CD1c-positive myeloid dendritic cell (primary cell): ENCODE results near the gene STAP2.

Experiments
- DNase-seq: peaks from one replicate; pipeline ENCODE4 v3.0.0-alpha.2; 2016; ENCODE audit errors: extremely low spot score

The STAP2 gene

DNA sequence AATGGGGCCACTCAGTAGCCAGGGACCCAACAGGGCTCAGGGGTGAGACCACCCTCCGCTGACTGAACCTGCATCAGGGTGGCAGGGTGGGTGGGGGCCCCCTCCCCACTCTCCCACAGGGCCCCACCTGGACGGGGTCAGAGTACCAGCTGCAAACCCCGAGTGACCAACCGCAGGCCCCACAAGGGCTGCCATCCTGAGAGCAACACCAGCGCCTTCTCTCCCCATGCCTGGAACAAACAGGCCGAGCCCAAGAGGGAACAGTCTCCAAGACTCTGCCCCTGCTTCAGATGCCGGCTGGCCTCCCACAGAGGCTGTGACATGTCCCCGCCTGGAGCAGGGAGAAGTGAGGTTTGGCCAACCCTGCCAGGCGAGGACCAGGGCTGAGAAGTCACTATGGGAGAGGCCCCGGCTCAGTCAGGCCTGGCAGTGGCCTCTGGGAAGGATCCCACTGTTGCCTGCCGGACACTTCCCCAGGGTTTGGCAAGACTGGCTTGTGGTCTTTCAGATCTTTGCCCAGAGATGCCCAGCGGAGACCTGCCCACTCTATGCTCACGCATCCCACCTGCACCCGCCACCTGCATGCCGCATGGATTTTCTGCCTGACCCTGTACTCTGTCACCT lies 31.9 kb upstream of the STAP2 start:
- DNase-seq, result peak; percentile 41

DNA sequence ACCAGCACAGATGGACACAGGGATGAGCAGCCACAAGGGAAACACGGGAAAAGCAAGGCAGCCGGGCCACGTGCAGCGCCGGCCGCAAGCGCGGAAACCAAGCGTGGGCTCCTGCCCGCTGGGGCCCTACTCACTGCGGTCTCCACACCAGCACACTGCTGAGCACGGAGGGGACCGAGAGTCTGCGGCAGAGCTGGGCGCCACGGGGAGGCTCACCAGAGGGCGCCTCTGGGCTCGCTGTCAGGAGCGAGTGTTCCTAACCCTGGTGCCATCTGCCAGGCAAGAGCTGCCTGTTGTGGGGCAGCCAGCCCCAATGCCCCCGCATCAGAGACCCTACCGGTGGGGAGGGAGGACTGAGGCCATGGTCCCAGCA lies 31.2 kb upstream of the STAP2 start:
- DNase-seq, result peak; percentile 90

DNA sequence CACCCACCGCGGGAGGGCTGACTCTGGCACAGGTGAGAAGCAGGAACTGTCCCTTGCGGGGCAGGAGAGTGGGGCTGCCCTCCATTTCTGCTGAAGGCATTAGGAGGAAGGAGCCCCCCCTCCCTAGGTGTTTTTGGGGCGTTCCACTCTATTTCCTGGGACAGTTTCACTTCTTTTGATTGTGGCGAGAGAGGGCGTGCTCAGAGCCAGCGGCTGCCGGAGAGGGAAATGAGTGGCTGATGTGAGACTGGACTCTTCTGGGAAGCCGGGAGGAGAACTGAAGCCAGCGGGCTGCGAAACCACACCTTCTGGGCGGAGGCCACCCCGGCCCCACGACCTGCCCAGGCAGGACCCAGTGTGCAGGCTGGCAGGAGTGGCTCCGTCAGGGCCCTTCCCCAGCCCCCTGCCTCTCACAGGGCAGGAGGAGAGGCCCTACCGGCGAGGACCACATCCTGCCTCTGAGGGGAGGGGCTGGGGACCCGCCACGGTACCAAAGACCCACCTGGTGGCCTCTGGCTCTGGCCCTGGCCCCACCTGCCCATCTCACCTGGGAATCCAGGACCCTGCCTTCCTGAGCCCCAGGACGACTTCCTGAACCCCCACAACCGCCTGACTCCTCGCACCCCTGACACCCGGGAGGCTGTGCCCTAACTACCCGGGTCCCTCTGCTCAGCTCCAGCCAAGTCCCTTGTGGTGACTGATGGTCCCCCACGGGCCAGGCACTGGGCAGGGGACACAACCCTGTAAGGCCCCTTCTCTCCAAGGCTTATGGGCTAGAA lies 30.7 kb upstream of the STAP2 start:
- peak; percentile 94 for DNase-seq

DNA sequence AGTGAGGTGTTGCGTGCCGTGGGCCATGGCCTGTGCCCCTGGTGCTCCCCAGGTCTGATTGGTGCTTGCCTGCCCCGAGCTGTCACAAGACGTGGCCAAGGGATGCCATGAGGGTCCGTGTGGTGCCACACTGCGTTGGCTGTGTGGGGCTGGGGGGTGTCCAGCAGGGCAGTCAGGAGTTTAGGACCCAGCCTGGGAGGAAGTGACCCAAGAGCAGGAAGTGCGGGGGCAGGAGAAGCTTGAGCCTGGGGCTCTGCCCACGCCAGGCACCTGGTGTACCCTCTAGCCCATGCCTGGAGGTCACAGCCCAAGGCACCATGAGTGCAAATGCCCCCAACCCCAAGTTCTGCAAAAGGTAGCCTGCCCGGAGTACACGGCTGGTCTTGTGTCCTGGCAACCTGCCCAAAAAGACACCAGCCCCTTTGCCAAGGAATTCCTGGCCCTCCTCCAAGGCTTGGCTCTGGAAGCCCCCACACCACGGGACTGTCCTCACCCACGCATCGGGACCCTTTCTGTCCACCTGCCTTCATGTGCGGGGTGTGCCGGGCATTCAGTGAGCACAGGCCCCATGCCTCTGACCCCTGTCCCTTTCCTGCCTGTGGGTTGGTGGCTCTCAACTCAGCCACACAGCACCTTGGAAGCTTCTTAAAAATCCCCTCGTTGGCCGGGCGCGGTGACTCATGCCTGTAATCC lies 29.6 kb upstream of the STAP2 start:
- peak; percentile 73 for DNase-seq

DNA sequence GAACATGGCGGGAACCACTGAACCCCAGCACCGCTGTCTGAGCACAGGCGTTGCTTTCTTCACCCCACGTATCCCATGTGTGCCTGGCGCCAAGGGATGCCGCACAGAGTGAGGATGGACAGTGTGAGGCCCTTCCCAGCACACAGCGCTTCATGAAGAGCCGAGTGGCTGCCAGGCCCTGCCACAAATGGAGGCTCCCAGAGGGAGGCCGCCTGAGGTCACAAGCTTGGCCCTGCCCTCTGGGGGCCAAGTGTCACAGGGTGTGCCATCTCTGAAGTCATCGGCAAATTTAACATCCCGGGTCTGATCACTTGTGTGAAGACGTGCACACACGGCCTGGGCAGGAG lies 29.1 kb upstream of the STAP2 start:
- no peak for DNase-seq

DNA sequence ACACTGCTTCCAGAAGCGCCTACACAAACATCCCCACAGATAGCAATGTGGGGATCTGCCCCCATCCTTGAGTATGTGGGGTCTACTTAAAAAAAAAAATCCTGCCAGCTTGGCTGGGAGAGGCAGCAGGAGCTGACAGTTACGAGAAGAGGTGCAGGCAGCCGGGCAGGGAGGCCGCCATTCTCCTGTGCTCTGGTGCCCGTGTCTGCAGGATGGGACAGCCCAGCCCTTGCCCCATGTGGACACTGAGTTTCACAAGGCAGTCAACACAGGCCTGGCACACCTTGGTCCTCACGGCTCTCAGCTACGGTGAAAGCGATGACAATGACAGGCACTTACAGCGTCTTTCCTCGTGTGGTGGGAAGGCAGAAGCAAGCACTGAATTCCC lies 28.7 kb upstream of the STAP2 start:
- DNase-seq, result no peak

DNA sequence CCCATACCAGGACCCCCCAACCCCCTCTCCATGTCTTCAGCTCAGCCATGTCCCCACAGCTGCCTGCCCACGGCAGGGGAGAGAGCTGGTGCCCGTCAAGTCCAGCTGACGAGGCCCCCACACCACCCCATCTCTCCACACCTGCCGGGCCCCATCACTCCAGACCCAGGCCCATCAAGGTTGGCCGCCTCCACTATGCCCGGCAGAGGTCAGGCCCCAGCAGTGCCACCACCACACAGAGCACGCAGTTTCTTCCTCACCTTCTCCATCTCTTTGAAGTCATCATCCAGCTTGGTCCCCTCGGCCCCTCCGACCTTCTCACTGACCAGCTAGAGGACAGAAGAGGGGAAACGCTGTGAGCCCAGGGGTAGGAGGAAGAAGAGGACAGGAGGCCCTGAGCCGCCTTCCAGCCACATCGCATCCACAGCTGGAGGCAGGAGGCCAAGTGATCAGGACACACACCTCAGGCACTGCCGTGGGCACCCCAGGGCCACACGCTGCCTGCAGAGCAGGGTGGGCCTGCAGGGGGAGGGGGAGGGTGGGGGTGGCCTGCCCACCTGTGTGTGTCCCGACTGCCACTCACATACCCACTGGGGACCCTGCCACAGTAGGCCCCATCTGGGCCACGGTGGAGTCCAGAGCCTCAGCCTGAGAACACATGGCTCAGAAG lies 28.2 kb upstream of the STAP2 start:
- no peak for DNase-seq

DNA sequence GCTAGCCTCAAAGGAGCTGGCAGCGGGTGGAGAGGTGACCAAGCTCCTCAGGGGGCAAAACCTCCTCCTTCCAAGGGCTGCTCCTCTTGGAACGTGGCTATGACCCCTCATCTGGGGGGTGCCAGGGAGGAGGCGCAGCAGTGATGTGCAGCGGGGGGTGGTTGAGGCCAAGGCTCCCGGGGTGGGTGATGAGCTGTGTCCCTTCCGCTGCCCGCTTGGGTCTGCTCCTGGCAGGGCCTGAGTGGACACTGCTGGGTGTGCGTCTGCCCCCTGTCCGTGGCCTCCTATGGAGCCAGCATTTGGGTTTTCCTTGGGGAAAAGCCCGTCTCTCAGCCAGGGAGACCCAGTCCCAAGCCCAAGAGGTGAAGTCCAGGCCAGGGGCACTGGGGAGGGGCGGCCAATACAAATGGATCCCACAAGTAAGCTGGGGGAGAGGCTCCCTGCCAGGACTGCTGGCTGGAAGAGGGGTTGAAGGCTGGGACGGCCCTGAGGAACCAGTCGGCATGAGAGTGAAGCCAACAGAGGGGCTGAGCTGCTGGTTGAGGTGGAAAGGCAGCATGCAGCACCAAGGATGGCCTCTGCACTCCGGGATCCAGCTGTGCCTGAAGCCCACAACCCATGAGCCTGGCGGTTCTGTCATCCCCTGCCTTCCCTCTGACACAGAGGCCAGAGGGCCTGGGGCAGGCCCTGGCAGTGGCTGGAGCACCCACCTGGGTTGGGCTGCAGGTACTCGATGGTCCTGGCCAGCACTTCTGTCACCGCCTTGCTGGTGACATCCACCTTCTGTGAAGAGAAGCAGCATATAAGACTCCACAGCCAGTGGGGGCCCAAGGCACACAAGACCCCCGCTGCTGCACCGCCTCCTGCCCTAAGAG lies 27.4 kb upstream of the STAP2 start:
- DNase-seq, result no peak

DNA sequence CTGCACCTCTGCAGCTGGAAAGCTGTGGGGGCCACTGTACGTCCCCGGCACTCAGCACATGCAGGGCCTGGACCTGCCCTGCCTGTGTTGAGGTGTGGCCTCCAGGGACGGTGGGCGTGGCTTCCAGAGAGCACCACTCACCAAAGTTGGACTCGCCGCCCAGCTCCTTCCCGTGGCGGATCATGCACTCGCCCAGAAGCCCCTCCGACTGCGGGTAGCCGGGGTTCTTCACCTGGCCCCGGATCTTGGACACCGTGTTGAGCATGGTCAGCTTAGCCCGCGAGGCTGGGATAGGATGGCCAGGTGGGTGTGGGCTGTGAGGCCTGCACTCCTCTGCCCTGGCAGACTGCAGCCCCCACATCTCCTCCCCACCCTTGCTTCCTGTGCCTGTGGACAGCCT lies 26.7 kb upstream of the STAP2 start:
- DNase-seq, result no peak

DNA sequence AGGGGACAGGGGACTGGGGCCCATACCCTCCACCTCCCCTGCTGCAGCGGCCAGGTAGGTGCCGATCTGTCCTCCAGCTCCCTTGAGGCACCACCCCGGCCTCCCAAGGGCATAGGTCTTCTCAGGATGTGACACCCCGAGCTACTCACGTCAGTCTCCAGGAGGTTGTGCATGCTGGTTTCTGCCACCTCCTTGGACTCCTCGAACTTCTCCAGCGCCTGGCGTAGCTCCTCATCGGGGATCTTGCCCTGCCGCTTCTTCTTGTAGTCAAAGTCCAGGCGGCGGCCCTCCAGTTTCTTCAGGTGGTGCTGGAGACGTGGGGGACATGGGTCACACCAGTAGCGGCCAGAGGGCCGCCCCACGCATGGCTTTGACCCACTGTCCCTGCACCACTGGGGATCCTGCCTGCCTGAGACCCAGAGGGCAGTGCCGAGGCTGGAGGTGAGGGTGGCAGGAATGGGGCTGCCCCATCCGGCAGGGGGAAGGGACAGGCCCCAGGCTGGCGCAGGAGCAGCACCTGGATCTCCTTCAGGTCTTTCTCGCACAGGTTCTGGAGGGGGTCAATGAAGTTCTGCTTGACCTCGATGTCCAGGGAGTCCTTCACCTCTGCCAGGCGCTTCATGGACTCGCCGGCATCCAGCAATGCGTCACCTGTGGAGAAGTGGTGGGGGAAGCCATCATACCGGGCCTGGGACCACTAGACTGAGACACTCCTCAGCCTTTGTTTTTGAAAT lies 25.1 kb upstream of the STAP2 start:
- no peak for DNase-seq

DNA sequence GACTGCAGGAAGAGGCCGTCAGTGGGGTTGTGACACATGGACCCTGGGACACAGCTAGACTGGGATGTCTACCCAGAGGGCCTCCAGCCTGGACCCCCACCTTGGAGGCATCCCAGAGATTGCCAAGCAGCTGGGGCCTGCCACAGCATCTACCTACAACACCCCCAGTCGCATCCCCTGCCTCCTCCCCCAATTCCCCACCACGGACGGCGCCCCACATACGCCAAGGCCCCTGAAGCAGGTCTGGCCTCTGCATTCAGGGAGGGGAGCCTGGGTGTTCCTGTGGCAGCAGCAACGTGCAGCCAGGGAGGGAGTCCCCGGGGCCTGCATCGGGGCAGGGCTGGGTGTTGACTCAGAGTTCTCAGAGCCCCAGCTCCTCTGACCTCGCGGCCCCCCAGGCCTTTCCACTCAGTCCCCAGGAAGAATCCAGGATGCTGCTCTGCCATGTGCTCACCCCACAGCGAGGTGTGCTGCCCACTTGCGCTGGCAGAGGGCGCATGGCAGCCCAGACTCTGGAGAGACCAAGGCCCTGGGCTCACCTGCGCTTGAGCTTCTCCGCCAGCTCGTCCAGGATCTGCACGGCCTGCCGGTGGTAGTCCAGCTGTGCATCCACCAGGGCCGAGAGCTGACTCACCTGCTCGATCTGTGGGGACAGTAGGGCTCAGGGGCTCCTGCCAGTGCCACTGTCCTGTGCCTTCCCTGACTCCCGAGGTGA lies 24.4 kb upstream of the STAP2 start:
- DNase-seq, result no peak

DNA sequence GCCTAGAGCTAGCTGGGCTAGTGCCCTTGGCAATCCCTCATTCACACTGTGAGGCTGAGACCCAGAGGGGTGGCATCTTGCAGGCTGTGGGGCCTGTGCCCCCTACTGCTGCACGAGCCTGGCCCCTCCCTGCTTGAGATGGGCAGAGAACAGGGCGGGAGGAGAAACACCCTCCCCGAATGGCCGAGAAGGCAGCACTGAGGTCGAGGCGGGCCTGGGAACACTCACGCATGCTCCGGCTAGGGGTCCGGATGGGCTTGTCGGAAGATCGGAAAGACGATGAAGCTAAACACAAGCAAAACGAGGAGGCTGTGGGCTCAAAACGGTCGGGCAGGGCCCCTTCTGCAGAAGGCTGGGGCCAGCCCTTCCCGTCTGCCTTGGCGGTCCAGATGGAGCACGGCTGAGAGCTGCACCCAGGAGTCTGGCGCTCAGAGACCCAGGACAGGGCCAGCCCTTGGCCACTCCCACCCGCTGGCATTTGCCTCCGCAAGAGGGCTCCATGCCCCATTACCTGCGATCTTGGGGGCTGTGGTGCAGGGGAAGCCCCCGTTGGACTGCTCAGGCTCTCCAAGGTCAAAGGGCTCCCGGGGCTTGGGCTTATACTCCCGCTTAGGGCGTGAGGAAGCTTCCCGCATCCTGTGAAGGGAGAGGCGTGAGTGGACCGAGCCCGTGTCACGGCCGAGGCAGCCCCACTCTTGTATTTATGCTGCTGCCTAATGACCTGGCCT lies 23.6 kb upstream of the STAP2 start:
- no peak for DNase-seq

DNA sequence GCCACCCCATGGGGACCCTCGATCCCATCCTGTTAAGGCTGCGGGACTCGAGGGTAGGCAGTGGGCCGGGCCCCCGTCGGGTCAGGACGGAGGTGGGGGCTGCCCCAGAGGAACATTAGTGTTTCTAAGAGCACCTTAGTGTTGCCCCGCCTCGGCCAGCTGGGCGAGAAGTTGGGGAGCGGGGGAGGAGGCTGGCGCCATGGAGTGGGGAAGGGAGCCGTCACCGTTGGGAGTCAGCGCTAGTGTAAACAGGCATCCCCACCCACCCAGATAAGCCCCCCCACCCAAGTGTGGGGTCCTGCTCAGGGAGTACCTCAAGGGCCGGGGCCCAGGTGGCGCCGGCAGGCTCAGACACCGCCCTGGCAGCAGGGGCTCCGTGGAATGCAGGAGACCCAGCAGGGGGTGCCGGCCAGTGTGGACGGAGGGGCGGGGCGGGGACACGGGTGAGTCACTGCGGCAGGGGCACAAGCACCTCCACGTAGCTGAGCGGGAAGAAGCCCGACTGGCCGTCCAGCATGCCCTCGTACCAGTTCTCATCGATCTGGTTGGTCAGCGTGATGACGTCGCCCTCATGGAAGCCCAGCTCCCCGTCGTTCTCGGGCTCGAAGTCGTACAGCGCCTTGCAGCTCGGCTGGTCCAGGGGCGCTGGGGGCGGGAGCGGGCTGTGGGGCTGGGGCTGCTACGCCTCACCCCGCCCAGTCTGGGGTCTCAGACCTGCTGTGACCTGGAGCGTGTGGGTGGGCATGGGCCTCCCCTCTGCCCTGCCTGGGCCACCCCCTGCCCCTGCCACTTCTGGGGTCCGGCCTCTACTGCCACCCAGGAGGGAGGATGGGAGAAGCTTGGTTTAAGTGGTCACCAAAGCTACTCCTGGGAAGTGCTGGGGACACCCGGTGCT lies 22.8 kb upstream of the STAP2 start:
- no peak for DNase-seq

DNA sequence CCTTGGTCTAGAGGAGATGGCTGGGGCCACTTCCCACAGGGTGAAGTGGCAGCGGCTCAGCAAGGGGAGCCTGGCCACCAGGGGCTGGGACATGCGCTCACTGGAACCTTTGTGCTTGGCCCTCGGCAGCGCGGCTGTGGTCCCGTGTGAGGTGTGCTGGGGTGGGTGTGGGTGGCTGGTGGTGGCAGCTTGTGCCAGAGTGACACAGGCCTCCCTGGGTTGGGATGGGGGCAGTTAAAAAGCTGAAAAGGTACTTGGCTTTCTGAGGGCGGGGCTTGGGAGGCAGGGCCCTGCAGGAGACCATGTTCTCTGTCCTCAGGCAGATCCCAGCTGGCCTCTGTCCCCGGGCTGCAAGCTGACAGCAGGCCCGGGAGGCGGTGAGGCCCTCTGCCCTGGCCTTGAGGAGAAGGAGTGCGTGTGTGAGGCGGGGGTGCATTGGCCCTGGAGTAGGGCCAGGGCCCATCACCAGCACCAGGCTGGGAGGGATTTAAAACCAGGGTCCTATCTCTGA lies 22.1 kb upstream of the STAP2 start:
- DNase-seq, result no peak

DNA sequence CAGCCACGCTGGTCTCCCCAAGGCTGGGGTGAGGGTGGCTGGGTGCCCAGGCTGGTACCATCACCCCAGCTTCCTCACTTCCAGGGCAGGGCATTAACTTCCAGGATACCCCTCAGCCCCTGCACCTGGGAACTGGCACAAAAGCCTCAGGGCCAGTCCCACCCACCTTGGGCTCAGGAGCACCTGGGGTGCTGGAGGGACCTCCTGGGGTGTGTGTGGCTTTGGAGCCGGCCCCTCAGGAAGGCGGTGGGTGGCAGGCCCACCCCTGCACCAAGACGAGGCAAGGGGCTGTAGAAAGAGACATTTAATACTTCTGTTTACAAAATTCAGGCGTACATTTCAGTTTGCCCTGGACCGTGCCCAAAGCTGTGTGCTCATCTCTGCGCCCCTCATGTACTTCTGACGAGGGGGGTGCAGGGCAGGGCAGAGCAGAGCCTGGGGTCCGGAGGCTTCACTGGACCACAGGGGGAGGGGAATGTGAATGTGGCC lies 21.5 kb upstream of the STAP2 start:
- no peak for DNase-seq

DNA sequence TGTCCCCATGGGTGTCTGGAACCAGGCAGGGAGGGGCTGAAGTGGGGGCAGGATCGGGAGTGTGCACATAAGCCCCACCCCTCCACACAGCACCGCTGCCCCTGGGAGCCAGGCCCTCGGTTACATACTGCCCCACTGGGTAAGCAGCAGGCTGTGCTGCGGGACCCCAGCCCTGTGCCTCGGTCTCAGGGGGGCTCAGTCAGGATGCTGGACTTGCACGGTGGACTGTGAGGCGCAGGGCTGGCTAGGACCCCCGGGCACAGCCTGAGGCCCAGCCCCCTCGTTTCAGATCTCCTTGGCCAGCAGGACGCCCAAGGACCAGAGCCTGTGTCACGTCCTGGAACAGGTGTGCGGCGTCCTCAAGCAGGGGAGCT lies 21.0 kb upstream of the STAP2 start:
- no peak for DNase-seq

DNA sequence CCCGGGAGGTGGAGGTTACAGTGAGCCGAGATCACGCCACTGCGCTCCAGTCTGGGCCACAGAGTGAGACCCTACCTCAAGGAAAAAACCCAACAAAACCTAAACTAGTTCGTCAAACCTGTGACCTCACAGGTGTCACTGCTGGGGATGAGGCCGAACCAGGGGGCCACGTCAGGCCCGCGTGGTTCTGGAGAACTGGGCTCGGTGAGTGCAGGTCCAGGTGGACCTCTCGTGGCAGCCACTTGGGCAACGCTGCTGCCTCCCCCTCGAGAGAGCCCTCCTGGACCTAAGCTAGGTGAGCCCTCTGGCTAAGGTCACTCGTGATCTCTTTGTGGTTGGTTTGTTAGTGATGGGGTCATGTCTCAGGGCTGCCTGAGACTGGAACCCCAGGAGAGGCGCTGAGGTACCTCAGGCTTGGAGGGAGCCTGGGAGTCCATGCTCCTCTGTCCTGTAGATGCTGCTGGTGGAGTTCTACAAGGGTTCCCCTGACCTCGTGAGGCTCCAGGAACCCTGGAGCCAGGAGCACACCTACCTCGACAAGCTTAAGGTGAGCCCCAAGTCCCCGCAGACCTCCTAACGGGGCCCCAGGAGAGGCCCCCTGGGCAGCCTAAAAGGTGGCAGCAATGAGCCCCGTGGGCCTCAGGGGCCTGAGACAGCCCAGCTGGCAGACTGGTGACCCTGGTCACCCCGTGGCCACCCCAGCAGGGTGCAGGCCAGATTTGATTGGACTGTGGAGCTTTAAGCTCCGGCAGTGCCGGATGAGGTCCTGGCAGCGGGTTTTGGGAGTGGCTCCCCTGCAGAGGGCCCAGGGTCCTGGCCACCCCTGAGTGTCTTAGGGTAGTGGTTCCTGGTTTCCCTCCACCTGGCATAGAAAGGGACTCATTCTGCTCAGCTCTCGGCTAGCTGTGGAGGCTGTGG lies 20.3 kb upstream of the STAP2 start:
- DNase-seq, result no peak
